GM19452 (cell line): ENCODE data around the gene NOL7.

Source experiments
- ATAC-seq: cut with Tn5 transposase; IDR thresholded peaks from one replicate; pipeline ENCODE4 v1.9.1; 2021; ENCODE audit not compliant: unreplicated experiment

NOL7 gene

GRCh38 chr6:13593720-13594119 is 21.4 kb upstream of the NOL7 start:
- ATAC-seq = no peak

- ATAC-seq = no peak
These were observed 18.1 kb upstream of the NOL7 start for GRCh38 chr6:13597073-13597472.

GRCh38 chr6:13600036-13600435 is 15.1 kb upstream of the NOL7 start:
- no peak for ATAC-seq

GRCh38 chr6:13604135-13604534 is 11.0 kb upstream of the NOL7 start:
- no peak for ATAC-seq

GRCh38 chr6:13604546-13605416 is 10.4 kb upstream of the NOL7 start:
- ATAC-seq = no peak

- no peak for ATAC-seq
These were observed 9.5 kb upstream of the NOL7 start for GRCh38 chr6:13605634-13606033.

- ATAC-seq = no peak
These were observed 3.4 kb upstream of the NOL7 start for GRCh38 chr6:13611715-13612114.

GRCh38 chr6:13613029-13613594 is 2.0 kb upstream of the NOL7 start:
- no peak for ATAC-seq

- ATAC-seq = peak; percentile 15
These were observed 809 bp upstream of the NOL7 start for GRCh38 chr6:13614126-13614925.

GRCh38 chr6:13615792-13616120 is 621 bp downstream of the NOL7 start:
- ATAC-seq = no peak

GRCh38 chr6:13617066-13617465 is 1.9 kb downstream of the NOL7 start:
- no peak for ATAC-seq

GRCh38 chr6:13624871-13625288 is 9.7 kb downstream of the NOL7 start:
- no peak for ATAC-seq

- ATAC-seq = no peak
These were observed 14.5 kb downstream of the NOL7 start for GRCh38 chr6:13629459-13630116.

- ATAC-seq = no peak
These were observed 15.4 kb downstream of the NOL7 start for GRCh38 chr6:13630499-13630898.

GRCh38 chr6:13633343-13633742 is 18.2 kb downstream of the NOL7 start:
- no peak for ATAC-seq

GRCh38 chr6:13635948-13636658 is 21.0 kb downstream of the NOL7 start:
- no peak for ATAC-seq

GRCh38 chr6:13638014-13638413 is 22.9 kb downstream of the NOL7 start:
- ATAC-seq = no peak

- ATAC-seq = no peak
These were observed 23.5 kb downstream of the NOL7 start for GRCh38 chr6:13638626-13639025.

GRCh38 chr6:13641315-13641714 is 26.2 kb downstream of the NOL7 start:
- no peak for ATAC-seq

GRCh38 chr6:13643125-13643524 is 28.0 kb downstream of the NOL7 start:
- ATAC-seq = no peak

- ATAC-seq = no peak
These were observed 33.7 kb downstream of the NOL7 start for GRCh38 chr6:13648850-13649249.
